MM.1S (cell line): ENCODE measurements around the gene CEL.
"Not testable (repeated sequence)": the region's sequence is repeated elsewhere in the genome, so short reads cannot be mapped to it uniquely, and the experiment has no call there.

Experiments
- EZH2 ChIP-seq: fragments of 300-600 bp; sonication (generic); optimal IDR thresholded peaks from 2 replicates; pipeline ENCODE3; 2017; ENCODE audit warnings: low read depth, mild to moderate bottlenecking, antibody characterized with exemption, low read length, mixed read lengths
- TF ChIP-seq, protein P1 (sequence below): fragments of 300-600 bp; sonication (generic); IDR thresholded peaks from 2 replicates; pipeline ENCODE4 v1.5.1; 2016; ENCODE audit warnings: antibody characterized with exemption, low read length, mixed read lengths

GRCh38 chr9:133061019-133061763, 590 bp upstream of the CEL start:
- TF ChIP-seq, protein P1, sequence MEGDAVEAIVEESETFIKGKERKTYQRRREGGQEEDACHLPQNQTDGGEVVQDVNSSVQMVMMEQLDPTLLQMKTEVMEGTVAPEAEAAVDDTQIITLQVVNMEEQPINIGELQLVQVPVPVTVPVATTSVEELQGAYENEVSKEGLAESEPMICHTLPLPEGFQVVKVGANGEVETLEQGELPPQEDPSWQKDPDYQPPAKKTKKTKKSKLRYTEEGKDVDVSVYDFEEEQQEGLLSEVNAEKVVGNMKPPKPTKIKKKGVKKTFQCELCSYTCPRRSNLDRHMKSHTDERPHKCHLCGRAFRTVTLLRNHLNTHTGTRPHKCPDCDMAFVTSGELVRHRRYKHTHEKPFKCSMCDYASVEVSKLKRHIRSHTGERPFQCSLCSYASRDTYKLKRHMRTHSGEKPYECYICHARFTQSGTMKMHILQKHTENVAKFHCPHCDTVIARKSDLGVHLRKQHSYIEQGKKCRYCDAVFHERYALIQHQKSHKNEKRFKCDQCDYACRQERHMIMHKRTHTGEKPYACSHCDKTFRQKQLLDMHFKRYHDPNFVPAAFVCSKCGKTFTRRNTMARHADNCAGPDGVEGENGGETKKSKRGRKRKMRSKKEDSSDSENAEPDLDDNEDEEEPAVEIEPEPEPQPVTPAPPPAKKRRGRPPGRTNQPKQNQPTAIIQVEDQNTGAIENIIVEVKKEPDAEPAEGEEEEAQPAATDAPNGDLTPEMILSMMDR = not testable (repeated sequence)
- not testable (repeated sequence) for TF ChIP-seq EZH2
